HG02938 (cell line): Measurements from ENCODE around the gene ASPN.

Experiments used
- ATAC-seq: cut with Tn5 transposase; IDR thresholded peaks from one replicate; pipeline ENCODE4 v1.9.1; 2021; ENCODE audit warnings: mild to moderate bottlenecking, moderate library complexity; ENCODE audit not compliant: unreplicated experiment

ASPN gene

GRCh38 chr9:92476962-92477361 lies 5.3 kb downstream of the ASPN start:
- no peak for ATAC-seq

- no peak for ATAC-seq
These were observed 7.7 kb downstream of the ASPN start for GRCh38 chr9:92474587-92474986.

GRCh38 chr9:92468206-92468605 lies 14.1 kb downstream of the ASPN start:
- ATAC-seq: no peak

- ATAC-seq: no peak
These were observed 14.8 kb downstream of the ASPN start for GRCh38 chr9:92467511-92467910.

DNA sequence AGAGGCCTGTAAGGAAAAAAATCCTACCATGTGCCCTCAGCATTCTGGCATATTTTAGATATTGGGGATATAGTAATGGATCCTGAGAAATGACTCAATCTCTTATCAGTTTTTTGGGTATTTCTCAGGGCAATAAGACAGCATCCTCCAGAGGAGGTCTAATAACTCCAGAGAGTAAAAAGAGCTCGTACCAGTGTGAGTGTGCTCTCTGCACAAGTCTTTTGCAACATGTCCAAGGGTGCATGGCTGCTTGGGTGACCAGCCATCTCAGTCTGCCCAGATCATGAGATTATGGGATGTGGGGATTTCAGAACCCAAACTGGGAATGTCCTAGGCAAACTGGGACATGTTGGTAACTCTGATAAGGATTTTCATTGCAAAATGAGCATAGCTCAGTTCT lies 15.3 kb downstream of the ASPN start:
- no peak for ATAC-seq

GRCh38 chr9:92463984-92464383 lies 18.3 kb downstream of the ASPN start:
- ATAC-seq: no peak

- no peak for ATAC-seq
These were observed 18.9 kb downstream of the ASPN start for GRCh38 chr9:92463387-92463786.

DNA sequence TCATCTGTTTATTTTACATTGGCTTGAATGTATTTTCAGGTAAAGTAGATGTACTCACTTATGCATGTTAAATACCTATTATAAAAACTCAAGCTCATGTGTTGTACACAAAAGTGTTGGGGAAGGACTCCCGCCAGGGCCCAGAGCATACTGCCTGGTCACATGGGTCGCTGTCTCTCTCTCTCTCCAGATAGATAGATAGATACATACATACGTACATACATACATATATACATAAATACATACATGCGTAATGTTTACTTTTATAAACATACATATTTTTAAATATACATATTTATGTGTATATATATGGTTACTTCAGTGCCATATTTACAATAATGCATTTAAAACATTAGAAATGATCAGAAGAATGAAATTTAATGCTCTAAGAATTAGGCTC lies 24.7 kb downstream of the ASPN start:
- ATAC-seq: no peak

- ATAC-seq: no peak
These were observed 27.1 kb downstream of the ASPN start for GRCh38 chr9:92455217-92455616.

GRCh38 chr9:92446536-92446935 lies 35.8 kb downstream of the ASPN start:
- no peak for ATAC-seq

DNA sequence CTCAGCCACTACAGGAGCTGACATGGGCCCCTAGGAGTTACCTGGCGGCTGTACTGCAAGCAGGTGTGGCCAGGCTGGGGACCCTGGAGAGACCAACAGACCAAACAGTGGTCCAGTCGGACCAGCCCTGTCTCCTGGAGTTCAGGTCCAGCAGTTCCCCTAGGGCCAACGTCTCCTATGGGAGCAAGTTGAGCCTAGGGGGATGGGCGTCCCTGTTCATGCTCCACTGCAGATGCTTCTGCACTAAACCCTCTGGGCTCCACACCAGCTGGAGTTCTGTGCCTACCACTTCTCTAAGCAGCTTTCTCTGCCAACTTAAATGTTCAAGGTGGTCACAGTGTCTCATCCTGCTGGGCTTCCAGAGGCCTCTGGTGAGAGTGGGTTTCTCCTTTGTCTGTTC lies 37.5 kb downstream of the ASPN start:
- no peak for ATAC-seq

- ATAC-seq: no peak
These were observed 41.6 kb downstream of the ASPN start for GRCh38 chr9:92440751-92441046.

DNA sequence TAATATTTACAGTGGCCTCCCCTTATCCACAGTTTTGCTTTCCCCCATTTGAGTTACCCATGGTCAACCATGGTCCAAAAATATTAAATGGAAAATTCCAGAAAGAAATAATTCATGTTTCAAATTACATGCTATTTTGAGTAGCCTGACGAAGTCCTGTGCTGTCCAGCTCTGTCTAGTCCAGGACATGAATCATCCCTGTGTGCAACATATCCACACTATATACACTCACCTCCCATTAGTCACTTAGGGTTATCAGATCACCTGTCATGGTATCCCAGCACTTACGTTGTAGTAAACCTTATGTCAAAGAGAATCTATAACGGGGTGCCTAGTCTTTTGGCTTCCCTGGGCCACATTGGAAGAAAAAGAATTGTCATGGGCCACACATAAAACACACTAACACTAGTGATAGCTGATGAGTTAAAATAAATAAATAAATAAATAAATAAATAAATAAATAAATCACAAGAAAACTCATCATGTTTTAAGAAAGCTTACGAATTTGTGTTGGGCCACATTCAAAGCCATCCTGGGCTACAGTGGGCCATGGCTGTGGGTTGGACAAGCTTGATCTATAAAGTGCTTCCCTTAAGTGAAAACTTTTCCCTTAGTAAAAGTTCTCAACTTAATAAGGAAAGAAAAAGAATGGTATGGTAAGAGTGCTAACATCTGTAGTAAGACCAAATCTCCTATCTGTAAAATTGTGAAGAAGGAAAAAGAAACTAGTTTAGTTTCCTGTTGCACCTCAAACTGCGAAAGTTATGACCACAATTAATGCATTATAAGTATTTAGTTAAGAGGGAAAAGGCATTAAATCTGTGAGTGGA lies 42.2 kb downstream of the ASPN start:
- no peak for ATAC-seq

DNA sequence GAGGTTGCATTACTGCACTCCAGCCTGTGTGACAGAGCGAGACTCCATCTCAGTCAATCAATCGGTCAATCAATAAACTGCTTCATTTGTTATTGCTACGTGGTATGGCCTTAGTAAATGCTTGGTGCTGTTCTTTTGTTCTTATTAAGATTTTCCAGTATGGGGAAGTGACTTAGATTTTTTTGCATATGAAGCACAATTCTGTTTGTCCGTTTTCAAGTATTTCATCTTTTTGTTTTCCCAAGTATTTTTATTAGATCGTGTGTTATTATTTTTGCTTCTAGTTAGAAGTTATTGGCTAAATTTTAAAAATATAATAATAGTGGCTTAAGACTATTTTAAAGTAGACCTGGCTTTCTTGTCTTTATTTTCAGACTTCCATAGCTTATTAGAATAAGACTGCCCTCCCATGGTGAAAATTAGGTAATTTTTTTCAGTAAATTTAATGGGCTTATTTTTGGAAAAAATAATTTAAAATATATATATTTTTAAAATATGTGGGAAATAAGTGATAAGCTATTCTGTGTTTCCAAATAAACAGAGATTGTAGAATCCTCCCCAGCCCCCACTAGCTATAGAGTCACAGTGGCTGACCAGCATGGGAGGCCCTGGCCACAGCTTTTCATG lies 43.3 kb downstream of the ASPN start:
- no peak for ATAC-seq

DNA sequence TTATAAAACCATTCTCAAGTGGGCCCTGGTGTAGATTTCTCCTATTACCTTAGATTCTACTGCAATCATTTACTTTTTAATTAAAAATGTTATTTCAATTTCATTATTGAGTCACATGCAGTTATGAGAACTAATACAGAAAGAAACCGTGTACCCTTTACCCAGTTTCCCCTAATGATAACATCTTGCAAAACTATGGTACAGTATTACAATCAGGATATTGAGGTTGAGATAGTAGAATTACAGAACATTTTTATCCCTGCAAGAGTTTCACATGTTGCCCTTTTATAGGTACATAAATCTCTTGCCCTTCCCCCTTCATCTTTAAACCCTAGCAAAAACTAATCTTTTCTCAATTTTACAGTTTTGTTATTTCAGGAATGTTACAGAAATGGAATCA lies 47.0 kb downstream of the ASPN start:
- no peak for ATAC-seq

DNA sequence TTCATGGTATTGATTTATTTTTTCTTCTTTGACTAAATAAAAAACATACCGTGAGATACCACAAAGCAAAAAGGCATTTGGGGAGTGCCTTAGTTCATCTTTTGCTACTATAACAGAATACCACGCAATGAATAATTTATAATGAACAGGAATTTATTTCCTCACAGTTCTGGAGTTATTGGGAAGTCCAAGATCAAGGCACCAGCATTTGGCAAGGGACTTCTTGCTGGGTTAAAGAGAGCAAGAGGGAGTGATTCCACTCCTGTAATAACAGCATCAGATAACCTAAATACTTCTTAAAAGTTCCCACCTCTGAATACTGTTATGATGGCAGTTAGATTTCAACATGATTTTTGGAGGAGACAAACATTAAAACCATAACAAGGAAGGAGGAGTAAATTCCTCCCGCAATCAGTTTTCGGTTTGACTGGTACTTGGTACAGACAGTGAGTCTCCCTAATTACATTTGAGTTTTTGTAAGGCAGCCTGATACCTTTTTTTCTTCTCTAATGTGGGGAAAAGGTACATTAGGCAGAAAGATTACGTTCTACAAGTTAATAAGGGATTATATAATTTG lies 49.2 kb downstream of the ASPN start:
- ATAC-seq: no peak

- ATAC-seq: no peak
These were observed 50.0 kb downstream of the ASPN start for GRCh38 chr9:92432350-92432749.

DNA sequence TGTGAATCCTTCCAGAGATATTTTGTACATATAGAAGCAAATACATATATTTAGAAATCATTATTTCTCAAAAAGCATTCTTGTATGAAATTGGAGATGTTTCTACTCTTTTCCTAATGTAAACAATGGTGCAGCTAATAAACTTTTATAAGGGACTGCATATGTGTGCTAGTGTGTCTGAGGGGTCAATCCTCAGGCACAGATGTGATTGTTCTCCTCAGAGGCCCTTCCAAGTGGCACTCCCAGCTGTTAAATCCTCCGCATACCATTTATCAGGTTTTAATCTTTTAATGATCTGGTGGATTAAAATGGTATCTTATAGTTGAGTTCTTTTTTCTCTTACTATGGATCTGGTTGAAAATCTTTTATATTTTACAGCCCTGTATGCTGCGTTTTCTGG lies 52.5 kb downstream of the ASPN start:
- no peak for ATAC-seq

GRCh38 chr9:92426501-92427145 lies 55.7 kb downstream of the ASPN start:
- no peak for ATAC-seq

- no peak for ATAC-seq
These were observed 56.8 kb downstream of the ASPN start for GRCh38 chr9:92425474-92425873.

DNA sequence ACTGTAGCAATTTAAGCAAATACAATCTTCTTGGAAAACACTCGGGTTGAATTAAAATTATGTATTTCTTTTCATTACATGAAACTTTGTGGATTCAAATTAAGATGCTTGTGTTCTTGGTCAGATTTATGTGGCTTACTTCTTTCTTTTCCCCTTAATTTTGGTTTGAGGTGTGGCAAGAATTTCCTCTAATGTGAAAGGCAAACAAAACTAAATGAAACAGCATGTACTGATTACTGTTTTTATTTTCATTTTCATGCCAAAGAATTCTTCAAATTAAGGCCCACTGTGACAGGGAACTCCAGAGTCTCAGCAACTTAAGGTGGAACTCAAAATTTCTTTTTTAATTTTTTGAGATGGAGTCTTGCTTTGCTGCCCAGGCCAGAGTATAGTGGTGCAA lies 58.0 kb downstream of the ASPN start, which contains the start of gene OMD:
TSS of gene OMD (minus strand) at position 132 of the 400 bp plus-strand sequence. CDS start 6,913 bp downstream, outside the sequence.
- ATAC-seq: no peak

- ATAC-seq: no peak
These were observed 58.7 kb downstream of the ASPN start for GRCh38 chr9:92423612-92424011.
